ENCODE measurements around the gene CTNNA3.

Gene CTNNA3

GRCh38 chr10:66622050-66622449 lies 1073.9 kb downstream of the CTNNA3 start:
- in situ Hi-C loops (cut with HindIII; ENCODE audit: low sequenced_read_pairs), result no loop called here

GRCh38 chr10:66604195-66604594 lies 1091.8 kb downstream of the CTNNA3 start:
- in situ Hi-C loops (cut with HindIII; ENCODE audit: low sequenced_read_pairs), result no loop called here

- in situ Hi-C loops (cut with HindIII; ENCODE audit: low sequenced_read_pairs), result no loop called here
Measured at GRCh38 chr10:66591865-66592264, 1104.1 kb downstream of the CTNNA3 start.

GRCh38 chr10:66587680-66588050 lies 1108.3 kb downstream of the CTNNA3 start:
- in situ Hi-C loops (cut with HindIII; ENCODE audit: low sequenced_read_pairs), result no loop called here

GRCh38 chr10:66586897-66587679 lies 1108.9 kb downstream of the CTNNA3 start:
- in situ Hi-C loops (cut with HindIII; ENCODE audit: low sequenced_read_pairs), result no loop called here

GRCh38 chr10:66586073-66586472 lies 1109.9 kb downstream of the CTNNA3 start:
- in situ Hi-C loops (cut with HindIII; ENCODE audit: low sequenced_read_pairs), result no loop called here

GRCh38 chr10:66575251-66575855 lies 1120.6 kb downstream of the CTNNA3 start:
- in situ Hi-C loops (cut with HindIII; ENCODE audit: low sequenced_read_pairs), result no loop called here

GRCh38 chr10:66572700-66573099 lies 1123.3 kb downstream of the CTNNA3 start:
- in situ Hi-C loops (cut with HindIII; ENCODE audit: low sequenced_read_pairs), result no loop called here

GRCh38 chr10:66565999-66566398 lies 1130.0 kb downstream of the CTNNA3 start:
- in situ Hi-C loops (cut with HindIII; ENCODE audit: low sequenced_read_pairs), result no loop called here

- in situ Hi-C loops (cut with HindIII; ENCODE audit: low sequenced_read_pairs), result no loop called here
Measured at GRCh38 chr10:66564287-66564686, 1131.7 kb downstream of the CTNNA3 start.

- in situ Hi-C loops (cut with HindIII; ENCODE audit: low sequenced_read_pairs), result no loop called here
Measured at GRCh38 chr10:66555061-66555460, 1140.9 kb downstream of the CTNNA3 start.

- in situ Hi-C loops (cut with HindIII; ENCODE audit: low sequenced_read_pairs), result no loop called here
Measured at GRCh38 chr10:66552331-66552730, 1143.7 kb downstream of the CTNNA3 start.

GRCh38 chr10:66550351-66550750 lies 1145.6 kb downstream of the CTNNA3 start:
- in situ Hi-C loops (cut with HindIII; ENCODE audit: low sequenced_read_pairs), result no loop called here

- in situ Hi-C loops (cut with HindIII; ENCODE audit: low sequenced_read_pairs), result no loop called here
Measured at GRCh38 chr10:66538908-66539307, 1157.1 kb downstream of the CTNNA3 start.

GRCh38 chr10:66538371-66538770 lies 1157.6 kb downstream of the CTNNA3 start:
- in situ Hi-C loops (cut with HindIII; ENCODE audit: low sequenced_read_pairs), result no loop called here

- in situ Hi-C loops (cut with HindIII; ENCODE audit: low sequenced_read_pairs), result no loop called here
Measured at GRCh38 chr10:66537186-66537585, 1158.8 kb downstream of the CTNNA3 start.

- in situ Hi-C loops (cut with HindIII; ENCODE audit: low sequenced_read_pairs), result no loop called here
Measured at GRCh38 chr10:66535439-66535838, 1160.6 kb downstream of the CTNNA3 start.

GRCh38 chr10:66534866-66535265 lies 1161.1 kb downstream of the CTNNA3 start:
- in situ Hi-C loops (cut with HindIII; ENCODE audit: low sequenced_read_pairs), result no loop called here

- in situ Hi-C loops (cut with HindIII; ENCODE audit: low sequenced_read_pairs), result no loop called here
Measured at GRCh38 chr10:66521506-66521905, 1174.5 kb downstream of the CTNNA3 start.

GRCh38 chr10:66519616-66520015 lies 1176.4 kb downstream of the CTNNA3 start:
- in situ Hi-C loops (cut with HindIII; ENCODE audit: low sequenced_read_pairs), result no loop called here

GRCh38 chr10:66514666-66515065 lies 1181.3 kb downstream of the CTNNA3 start:
- in situ Hi-C loops (cut with HindIII; ENCODE audit: low sequenced_read_pairs), result no loop called here

- in situ Hi-C loops (cut with HindIII; ENCODE audit: low sequenced_read_pairs), result no loop called here
Measured at GRCh38 chr10:66513504-66513903, 1182.5 kb downstream of the CTNNA3 start.
